AML-193 (cell line): ENCODE data around the gene EPHA5.

Experiments
- DNase-seq, 2 experiments: peaks; one replicate each; lab custom pipeline; 2025; lab: John Stamatoyannopoulos, UW

EPHA5 gene

GRCh38 chr4:65495439-65495838, 174.8 kb downstream of the EPHA5 start:
- DNase-seq: no peak

DNA sequence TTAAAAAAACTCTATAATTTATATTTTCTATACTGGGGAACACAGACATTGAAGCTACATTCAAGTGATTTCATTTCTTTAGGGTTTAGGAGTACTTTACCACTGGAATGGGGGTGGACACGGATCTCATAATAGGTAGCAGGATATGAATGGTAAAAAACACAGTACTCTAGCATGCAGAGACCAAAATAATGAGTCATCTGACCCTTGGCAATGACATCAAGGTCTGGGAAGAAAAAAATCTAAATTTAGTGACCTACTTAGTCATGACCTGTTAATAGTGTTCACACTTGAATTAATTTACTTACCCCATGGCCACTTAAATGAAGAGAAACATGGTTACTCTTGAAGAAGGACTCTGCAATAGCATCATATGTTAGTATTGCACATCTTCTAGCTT, 187.9 kb downstream of the EPHA5 start:
- DNase-seq: no peak

DNA sequence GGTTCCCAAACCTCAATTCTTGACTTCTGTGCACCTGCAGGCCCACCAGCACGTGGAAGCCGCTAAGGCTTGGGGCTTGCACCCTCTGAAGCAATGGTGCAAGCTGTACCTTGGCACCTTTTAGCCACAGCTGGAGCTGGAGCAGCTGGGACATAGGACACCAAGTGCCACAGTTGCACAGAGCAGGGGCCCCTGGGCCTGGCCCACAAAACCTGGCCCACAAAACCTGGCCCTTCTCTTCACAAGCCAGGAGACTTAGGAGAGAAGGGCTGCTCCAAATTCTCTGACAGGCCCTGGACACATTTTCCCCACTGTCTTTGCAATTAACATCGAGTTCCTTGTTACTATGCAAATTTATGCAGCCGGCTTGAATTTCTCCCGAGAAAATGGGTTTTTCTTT, 197.8 kb downstream of the EPHA5 start:
- DNase-seq: no peak

GRCh38 chr4:65467068-65467680, 203.1 kb downstream of the EPHA5 start:
- DNase-seq: no peak

GRCh38 chr4:65461781-65462180, 208.5 kb downstream of the EPHA5 start:
- DNase-seq: no peak

GRCh38 chr4:65457011-65457410, 213.3 kb downstream of the EPHA5 start:
- no peak for DNase-seq

GRCh38 chr4:65456579-65456978, 213.7 kb downstream of the EPHA5 start:
- no peak for DNase-seq

DNA sequence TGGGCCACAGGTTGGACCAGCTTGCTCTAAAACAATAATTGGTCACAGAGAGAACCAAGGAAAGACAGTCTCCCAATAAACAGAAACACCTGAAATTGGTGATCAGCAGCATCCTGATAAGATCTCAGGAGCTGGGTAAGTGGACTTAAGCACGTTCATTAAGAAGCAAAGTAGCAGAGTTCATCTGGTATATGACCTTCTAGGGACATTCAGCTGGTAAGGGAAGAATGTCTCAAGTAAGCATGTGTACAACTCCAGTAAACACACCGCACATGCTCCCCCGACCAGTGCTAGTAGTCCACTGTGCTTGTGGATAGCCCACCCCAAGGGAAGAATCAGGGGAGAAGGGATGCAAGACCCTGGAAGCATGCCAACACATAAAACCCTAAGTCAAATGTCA, 216.9 kb downstream of the EPHA5 start:
- DNase-seq: no peak

- no peak for DNase-seq
Measured at GRCh38 chr4:65450899-65451298, 219.4 kb downstream of the EPHA5 start.

GRCh38 chr4:65437102-65437501, 233.2 kb downstream of the EPHA5 start:
- no peak for DNase-seq

DNA sequence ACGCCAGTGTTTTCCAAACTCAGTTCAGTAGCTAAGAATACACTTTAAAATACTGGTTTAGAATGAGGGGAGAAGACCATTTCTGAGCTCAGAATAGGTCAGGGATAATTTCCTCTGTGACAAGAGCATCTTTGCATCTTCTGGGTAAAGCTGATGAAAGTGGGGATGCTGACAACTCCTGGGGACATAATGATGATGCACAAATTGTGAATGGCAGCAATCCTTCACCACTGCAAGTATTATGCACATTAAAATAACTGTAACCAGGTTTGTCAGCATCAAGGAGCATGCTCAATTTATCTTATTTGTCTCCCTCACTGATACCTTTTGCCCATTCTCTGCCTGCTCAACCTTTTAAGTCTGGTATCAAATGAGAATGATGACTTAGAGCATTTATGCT, 248.2 kb downstream of the EPHA5 start:
- DNase-seq: no peak

GRCh38 chr4:65420036-65420435, 250.3 kb downstream of the EPHA5 start:
- no peak for DNase-seq

DNA sequence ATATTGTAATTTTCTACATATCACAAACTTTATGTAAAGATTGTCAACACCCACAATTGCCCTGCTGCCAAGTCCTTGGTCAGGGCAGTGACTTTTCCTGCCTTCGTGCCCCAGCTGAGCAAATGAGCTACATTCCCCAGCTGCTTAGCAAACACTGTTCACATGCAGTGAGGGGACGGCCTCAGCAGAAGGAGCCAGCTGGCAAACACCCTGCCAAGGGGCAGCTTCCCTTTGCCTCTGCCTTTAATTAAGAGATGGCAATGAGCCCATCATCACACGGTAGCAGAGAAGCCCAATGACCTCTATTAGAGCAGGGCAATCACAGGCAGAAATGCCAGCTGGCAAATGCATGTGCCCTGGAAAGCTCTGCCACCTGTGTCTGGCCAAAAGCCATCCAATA, 253.4 kb downstream of the EPHA5 start:
- no peak for DNase-seq

- no peak for DNase-seq
Measured at GRCh38 chr4:65407483-65407882, 262.8 kb downstream of the EPHA5 start.

- DNase-seq: no peak
Measured at GRCh38 chr4:65401083-65401482, 269.2 kb downstream of the EPHA5 start.

- DNase-seq: no peak
Measured at GRCh38 chr4:65399084-65399483, 271.2 kb downstream of the EPHA5 start.

- no peak for DNase-seq
Measured at GRCh38 chr4:65393078-65393477, 277.2 kb downstream of the EPHA5 start.

DNA sequence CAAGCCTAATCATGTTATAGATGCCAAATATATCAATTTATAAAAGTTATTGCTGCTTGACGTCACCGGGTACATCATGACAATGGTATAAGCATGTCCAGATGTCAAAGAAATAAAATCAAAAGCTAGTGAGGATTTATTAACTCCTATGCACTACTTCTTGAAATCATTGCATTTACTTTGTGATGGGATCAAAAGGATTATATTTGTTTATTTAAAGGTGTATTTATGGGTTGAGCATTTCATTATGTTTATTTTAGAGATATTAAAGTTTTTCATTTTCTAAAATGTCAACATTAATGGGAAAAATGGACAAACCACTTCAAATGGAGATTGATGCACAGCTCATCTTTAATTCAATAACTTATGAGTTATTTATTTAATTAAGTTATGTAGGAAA, 277.8 kb downstream of the EPHA5 start:
- no peak for DNase-seq

DNA sequence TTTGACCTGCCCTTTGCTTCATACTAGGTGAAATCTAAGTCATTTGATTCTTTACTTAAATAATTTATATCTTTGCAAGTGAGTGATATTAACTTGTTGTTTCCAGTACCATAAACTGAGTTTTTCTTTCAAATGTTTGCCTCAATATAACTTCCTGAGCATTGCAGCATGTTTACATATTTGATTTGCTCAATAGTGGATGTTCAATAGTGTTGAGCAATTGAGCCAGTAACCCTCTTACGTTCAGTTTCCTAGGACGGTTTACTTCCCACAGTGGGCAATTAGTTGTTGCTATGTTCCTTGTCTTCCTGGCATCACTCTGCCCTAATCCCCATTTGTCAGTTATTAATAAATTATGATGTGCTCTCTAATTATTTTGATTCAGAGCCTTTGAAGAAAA, 278.5 kb downstream of the EPHA5 start:
- no peak for DNase-seq

DNA sequence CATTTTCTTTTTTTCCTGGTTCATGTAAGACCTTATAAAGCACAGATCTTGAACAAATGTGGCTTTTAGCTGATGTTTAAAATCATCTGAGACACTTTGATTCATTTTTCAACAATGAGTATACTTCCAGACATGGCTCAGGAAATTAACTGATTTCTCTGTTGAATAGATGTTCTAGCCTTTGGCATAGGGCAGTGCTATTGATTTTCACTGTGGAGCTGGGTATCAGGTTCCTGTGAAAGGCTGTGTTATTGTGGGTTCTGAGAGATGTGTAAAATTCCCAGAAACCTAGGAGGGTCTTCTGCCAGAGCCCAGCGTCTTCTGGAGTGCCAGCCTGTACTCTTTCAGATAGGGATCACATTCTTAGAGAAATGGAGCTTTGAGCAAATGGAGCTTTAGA, 278.9 kb downstream of the EPHA5 start:
- DNase-seq: no peak

- DNase-seq: no peak
Measured at GRCh38 chr4:65386927-65387326, 283.4 kb downstream of the EPHA5 start.

DNA sequence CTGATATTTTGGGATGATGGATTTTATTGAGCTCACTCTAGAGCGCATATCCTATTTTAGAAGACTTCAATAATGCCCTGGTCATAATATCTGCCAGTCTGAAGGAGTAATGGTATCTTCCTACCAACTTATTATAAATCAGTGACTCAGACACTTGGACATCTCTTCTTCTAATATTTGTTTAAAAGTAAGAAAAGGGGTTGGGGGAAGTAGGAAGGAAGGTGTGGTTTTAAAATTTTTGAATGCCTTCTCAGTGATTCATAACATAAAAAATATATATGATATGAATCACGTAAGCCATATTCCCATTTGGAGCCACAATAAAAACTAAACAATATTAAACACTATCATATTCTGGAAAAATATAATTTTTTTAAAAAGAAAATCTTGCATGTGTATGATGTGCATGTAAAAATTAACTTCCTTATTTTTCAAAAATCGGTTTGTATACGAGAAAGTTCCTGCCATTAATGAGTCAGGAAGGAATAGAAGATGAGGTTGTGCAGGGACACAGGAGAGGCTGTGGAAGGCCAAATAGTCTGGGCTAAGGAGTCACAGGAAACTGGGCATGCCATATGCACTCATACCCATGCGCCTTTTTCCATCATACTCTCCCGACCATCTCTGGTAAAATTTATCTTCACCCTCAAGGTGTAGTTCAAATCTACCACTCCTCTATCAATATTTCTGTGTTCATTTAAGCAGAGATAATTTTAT, 286.5 kb downstream of the EPHA5 start:
- no peak for DNase-seq

- DNase-seq: no peak
Measured at GRCh38 chr4:65381648-65382047, 288.6 kb downstream of the EPHA5 start.

GRCh38 chr4:65370709-65371108, 299.6 kb downstream of the EPHA5 start:
- no peak for DNase-seq
